ENCODE results near the gene SLC22A15.
"Not testable (repeated sequence)": the region's sequence is repeated elsewhere in the genome, so short reads cannot be mapped to it uniquely, and the experiment has no call there.

The SLC22A15 gene

DNA sequence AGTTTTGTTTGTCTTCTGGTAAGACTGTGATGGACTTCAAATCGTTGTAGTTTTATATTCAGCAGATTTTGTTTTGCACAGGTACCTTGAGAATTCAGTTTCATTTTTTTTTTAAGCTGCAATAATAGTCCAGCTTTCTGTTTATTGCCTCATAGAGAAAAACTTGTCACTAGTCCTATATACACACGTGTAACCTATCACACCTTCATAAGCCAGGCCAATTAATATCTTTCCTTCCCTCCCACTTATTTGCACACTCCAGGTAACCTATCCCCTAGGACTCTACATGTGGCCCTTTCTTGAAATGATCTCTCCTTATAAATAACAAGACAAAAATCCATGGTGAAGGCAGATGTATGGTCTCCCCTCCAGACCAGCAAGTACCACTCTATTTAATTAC lies 62.4 kb downstream of the SLC22A15 start:
- no peak for FAIRE-seq

DNA sequence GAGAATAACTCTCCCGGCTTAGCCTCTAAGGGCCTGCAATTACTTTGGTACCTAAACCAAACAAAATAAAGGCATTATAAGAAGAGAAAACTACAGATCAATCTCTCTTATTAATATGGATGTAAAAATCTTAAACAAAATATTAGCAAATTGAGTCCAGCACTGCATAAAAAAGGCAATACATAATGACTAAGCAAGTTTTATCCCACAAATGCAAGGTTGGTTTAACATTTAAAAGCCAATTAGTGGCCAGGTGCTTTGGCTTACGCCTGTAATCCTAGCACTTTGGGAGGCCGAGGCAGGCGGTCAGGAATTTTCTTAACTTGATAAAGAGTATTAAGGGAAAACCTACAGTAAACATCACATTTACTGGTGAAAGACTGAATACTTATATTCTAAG lies 67.8 kb downstream of the SLC22A15 start:
- no peak for FAIRE-seq

DNA sequence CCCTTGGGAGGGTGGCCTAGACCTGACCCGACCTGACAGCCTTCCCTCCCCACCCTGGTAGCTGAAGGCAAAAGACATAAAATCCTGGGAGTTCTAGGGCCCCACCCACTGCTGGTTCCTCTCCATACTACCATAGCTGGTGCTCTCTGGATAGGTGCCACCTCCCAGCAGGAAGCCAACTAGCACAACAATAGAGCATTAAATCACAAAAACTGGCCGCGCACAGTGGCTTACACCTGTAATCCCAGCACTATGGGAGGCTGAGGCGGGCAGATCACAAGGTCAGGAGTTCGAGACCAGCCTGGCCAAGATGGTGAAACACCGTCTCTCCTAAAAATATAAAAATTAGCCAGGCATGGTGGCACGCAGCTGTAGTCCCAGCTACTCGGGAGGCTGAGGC lies 70.6 kb downstream of the SLC22A15 start:
- FAIRE-seq, result not testable (repeated sequence)

DNA sequence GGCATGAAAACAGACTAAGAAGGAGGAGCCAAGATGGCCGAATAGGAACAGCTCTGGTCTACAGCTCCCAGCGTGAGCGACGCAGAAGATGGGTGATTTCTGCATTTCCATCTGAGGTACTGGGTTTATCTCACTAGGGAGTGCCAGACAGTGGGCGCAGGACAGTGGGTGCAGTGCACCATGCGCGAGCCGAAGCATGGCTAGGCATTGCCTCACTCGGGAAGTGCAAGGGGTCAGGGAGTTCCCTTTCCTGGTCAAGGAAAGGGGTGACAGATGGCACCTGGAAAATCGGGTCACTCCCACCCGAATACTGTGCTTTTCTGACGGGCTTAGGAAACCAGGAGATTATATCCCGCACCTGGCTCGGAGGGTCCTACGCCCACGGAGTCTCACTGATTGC lies 75.6 kb downstream of the SLC22A15 start:
- not testable (repeated sequence) for FAIRE-seq

GRCh38 chr1:116062201-116062600 lies 85.9 kb downstream of the SLC22A15 start:
- no peak for FAIRE-seq

GRCh38 chr1:116064616-116065015 lies 88.3 kb downstream of the SLC22A15 start:
- FAIRE-seq, result no peak

- FAIRE-seq, result no peak
Measured at GRCh38 chr1:116066868-116067565, 90.7 kb downstream of the SLC22A15 start.

GRCh38 chr1:116067566-116067890 lies 91.2 kb downstream of the SLC22A15 start:
- no peak for FAIRE-seq

DNA sequence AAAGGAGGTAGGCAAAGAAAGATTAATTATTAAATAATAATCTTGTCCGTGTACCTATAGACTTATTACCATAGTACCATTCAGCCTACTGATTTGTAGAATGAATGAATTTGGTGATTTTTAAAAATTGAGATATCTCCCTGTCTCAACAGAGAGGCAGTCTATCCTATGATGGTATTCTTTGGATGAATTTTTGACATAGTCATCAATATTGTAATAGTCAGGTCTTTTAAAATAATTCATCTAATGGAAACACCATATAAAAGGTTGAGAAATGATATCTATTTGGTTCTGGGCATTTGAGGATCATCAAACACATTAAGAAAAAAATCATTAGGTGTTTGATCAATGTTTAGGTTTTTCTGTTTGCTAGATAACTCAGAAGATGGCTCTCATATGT lies 99.3 kb downstream of the SLC22A15 start:
- FAIRE-seq, result no peak

- FAIRE-seq, result no peak
Measured at GRCh38 chr1:116075990-116076389, 99.7 kb downstream of the SLC22A15 start.

DNA sequence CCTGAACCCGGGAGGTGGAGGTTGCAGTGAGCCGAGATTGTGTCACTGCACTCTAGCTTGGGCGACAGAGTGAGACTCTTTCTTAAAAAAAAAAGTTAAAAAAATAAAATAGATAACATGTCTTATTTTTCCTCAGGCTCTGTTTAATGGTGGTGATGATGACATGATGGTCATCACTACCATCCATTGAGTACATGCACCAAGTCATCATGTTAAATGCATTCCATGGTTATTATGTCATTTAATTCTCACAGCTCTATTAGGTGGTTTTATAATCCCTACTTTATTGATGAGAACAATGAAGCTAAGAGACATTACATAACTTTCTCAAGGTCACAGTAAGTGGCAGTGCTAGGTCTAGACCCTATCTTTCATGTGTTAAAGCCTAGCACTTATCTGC lies 100.5 kb downstream of the SLC22A15 start:
- no peak for FAIRE-seq

DNA sequence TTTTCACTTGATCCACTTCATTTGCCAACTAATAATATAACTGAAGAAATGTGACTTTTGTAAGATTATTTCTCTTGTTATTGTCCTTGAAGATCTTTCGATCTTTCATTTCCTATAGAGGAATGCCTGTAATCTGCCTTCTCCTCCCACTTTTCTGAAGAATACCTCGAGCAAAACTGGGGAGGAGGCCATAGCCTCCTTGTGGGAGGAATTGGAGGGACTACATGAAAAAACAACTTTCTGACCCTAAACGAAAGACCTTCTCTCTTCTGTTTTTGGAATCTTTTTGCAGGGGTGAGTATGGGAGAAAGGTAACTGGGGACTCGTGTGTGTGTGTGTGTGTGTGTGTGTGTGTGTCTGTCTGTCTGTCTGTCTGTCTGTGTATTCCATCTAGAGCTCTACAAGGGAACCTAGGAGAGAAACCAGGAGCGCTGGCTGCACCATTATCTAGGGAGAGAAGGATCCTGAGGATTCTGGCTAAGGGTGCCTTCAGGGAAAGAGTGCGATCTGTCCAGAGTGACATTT lies 102.4 kb downstream of the SLC22A15 start:
- no peak for FAIRE-seq

- FAIRE-seq, result no peak
Measured at GRCh38 chr1:116087628-116088027, 111.3 kb downstream of the SLC22A15 start.

GRCh38 chr1:116089870-116090269 lies 113.6 kb downstream of the SLC22A15 start:
- FAIRE-seq, result no peak

DNA sequence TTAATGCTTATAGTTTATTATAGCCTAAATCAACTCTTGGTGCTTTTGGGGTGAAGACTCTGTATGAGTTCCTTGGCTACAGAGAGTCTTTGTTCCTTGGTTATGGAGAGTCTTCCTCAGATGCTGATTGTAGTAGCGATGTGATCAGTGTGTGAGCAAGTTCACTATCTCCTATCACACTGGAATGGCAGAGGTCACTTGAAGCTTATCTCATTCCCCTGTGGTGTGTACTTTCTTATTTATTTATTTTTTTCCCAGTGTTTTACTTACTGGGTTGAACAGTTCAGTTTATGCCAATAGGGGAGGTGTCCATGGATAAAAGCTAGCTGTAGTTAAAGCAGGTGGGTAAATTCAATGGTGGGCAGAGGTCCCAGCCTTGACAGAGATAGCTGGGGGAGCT lies 114.8 kb downstream of the SLC22A15 start:
- no peak for FAIRE-seq

GRCh38 chr1:116092752-116093489 lies 116.6 kb downstream of the SLC22A15 start:
- FAIRE-seq, result no peak

DNA sequence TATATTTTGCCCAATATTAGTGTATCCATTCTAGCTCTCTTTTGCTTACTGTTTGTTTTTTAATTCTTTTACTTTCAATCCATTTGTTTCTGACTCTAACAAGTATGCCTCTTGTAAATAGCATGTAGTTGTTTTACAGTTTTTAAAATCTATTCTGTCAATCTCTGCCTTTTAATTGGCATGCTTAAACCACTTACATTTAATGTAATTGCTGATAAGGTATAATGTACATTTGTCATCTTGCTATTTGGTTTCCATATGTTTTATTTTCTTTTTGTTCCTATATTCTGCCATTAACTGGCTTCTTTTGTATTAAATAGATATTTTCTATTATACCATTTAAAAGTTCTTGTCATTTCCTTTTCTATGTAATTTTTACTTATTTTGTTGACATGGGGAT lies 118.7 kb downstream of the SLC22A15 start:
- no peak for FAIRE-seq

DNA sequence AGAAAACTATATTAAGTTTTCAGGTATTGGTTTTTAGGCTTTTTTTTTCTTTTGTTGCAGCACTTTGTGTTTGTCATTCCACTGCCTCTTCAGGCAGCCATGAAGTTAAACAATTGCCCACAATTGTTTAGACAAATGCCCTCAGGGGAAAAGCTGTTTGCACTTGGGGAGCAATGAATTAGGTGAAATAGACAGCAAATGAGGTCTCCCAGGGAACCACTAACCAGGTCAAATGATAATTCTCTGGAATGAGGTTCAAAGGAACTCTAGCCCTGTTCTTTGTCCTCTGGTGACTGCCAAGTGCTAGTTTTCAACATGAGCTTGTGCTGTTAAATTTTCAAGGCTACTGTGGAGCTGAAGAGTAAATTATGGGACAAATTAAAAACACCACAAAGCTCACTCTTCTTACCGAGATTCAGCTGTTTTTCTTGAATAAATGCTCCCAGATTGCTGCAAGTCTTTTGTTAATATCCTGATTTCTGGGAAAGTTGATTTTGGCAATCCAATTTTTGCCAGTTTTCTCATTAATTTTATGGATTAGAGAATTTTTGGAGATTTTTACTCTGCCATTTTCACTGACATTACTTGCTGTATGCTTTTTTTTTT lies 119.8 kb downstream of the SLC22A15 start:
- FAIRE-seq, result no peak

GRCh38 chr1:116097626-116098025 lies 121.3 kb downstream of the SLC22A15 start:
- FAIRE-seq, result no peak

DNA sequence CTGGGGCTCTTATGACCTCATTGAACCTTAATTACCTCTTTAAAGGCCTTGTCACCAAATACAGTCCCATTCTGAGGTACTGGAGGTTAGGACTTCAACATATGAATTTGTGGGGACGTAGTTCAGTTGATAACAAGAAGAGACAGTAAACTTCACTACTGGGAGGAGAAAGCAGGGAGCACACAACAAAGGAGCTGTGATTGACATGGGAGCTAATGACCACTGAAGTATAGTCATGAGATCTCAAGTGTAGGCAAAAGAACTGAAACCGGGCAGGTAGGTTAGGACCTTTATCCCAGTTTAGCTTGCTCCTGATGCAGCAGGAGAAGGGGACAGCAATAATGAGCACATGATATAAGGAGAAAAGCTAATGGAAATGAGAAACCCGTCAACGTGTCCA lies 123.1 kb downstream of the SLC22A15 start:
- FAIRE-seq, result no peak

DNA sequence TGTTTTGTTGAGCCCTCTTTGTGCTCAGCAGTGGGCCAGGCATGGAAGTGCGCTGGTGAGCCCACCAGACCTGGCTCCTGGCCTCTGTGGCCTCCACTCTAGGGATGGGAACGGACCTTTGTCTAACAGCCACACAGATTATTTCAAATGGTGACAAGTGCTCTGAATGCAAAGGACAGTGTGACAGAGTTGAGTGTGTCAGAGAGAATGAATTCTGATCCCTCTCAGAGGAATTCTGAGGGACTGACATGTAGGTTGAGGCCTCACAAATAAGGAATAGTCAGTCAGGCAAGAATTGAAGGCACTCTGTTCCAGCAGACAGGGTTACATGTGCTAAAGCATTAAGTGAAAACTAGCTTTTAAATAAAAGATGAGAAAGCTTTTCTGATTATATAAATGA lies 123.6 kb downstream of the SLC22A15 start:
- no peak for FAIRE-seq

DNA sequence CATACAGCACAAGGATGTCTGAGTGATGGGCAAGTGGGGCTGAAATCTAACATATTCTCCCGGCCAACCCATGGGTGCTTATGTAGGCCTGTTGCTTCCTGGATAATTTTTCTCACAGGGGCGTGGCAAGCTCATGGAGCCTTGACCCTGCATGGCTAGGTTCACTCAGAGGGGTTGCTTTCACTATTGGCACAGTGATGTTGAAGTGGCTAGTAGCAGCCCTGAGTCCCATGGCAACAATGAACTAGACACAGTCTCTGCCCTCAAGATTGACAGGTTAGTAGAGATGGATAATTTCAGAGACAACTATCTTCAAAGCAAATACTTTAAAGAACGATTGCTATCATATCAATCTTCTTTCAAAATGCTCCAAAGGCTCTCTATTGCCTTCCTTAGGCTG lies 128.4 kb downstream of the SLC22A15 start:
- no peak for FAIRE-seq

- FAIRE-seq, result no peak
Measured at GRCh38 chr1:116105996-116106395, 129.7 kb downstream of the SLC22A15 start.

DNA sequence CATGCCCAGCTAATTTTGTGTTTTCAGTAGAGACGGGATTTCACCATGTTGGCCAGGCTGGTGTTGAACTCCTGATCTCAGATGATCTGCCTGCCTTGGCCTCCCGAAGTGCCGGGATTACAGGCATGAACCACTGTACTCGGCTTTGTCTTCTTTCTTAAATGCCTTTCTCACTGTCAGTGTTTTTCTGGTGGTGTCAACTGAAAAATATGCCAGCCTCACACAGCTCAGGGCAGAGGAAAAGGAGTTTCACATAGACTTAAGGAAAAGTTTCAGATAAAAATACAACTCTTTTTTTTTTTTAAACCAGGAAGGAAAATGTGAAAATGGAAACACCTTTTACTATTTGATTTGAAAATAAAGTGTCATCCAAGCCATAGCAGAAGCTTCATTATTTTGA lies 130.3 kb downstream of the SLC22A15 start:
- FAIRE-seq, result no peak
